Karpas-422 (cell line): ENCODE measurements around the gene CCBE1. TPM values are rescaled to one million over a fixed set of nuclear protein-coding genes. Genes with fewer than 3 reads are reported as not detected.
"Not testable (repeated sequence)": the region's sequence is repeated elsewhere in the genome, so short reads cannot be mapped to it uniquely, and the experiment has no call there.

Source experiments
- DNase-seq: peaks from one replicate; pipeline ENCODE4 v3.0.0-alpha.2; 2015
- H2AFZ ChIP-seq: fragments of 200-600 bp; sonication (generic); 2 replicates; pipeline ENCODE4 v1.6.1; 2014; ENCODE audit warnings: antibody characterized with exemption, low read length, mixed read lengths
- H3K27ac ChIP-seq: fragments of 200-600 bp; sonication (generic); 2 replicates; pipeline ENCODE4 v1.5.1; 2014; ENCODE audit warnings: mild to moderate bottlenecking, low read length, moderate library complexity
- H3K27me3 ChIP-seq: fragments of 200-600 bp; sonication (generic); 2 replicates; pipeline ENCODE4 v1.6.1; 2014; ENCODE audit warnings: low read length, mixed read lengths
- H3K36me3 ChIP-seq: fragments of 200-600 bp; sonication (generic); 2 replicates; pipeline ENCODE4 v1.6.1; 2014; ENCODE audit warnings: low read length, mixed read lengths; ENCODE audit not compliant: insufficient read depth
- H3K4me1 ChIP-seq: fragments of 200-600 bp; sonication (generic); 2 replicates; pipeline ENCODE4 v1.6.1; 2014; ENCODE audit warnings: mild to moderate bottlenecking, low read length, mixed read lengths
- H3K4me2 ChIP-seq: fragments of 200-600 bp; sonication (generic); 2 replicates; pipeline ENCODE4 v1.6.1; 2014; ENCODE audit warnings: low read length, low read depth, mild to moderate bottlenecking; ENCODE audit not compliant: poor library complexity, severe bottlenecking
- H3K4me3 ChIP-seq: fragments of 200-600 bp; sonication (generic); 2 replicates; pipeline ENCODE4 v1.5.1; 2014; ENCODE audit warnings: mild to moderate bottlenecking, antibody characterized with exemption, low read length, mixed read lengths
- H3K79me2 ChIP-seq: fragments of 200-600 bp; sonication (generic); 2 replicates; pipeline ENCODE4 v1.6.1; 2014; ENCODE audit warnings: mild to moderate bottlenecking, low read length, mixed read lengths
- H3K9ac ChIP-seq: fragments of 200-600 bp; sonication (generic); 2 replicates; pipeline ENCODE4 v1.6.0; 2014; ENCODE audit warnings: low read length
- H3K9me2 ChIP-seq: fragments of 200-600 bp; sonication (generic), shearing (Covaris generic); replicated peaks from 2 replicates; pipeline ENCODE4 v1.6.0; 2014; ENCODE audit warnings: mild to moderate bottlenecking, low read length, moderate library complexity; ENCODE audit not compliant: insufficient read depth
- H3K9me3 ChIP-seq: fragments of 300-700, 200-600 bp; sonication (generic); 2 replicates; pipeline ENCODE4 v1.6.1; 2014; ENCODE audit warnings: low read length, mixed read lengths
- H4K20me1 ChIP-seq: fragments of 200-600 bp; sonication (generic); 2 replicates; pipeline ENCODE4 v1.6.1; 2014; ENCODE audit warnings: mild to moderate bottlenecking, antibody characterized with exemption, low read length, low read depth; ENCODE audit not compliant: insufficient read depth
- total RNA-seq: library from RNA; depleted of rRNA; stranded (reverse); fragments of >200 nt; shearing (Covaris generic); gene quantifications from 2 replicates; pipeline ENCODE4 v1.2.3, GENCODE V29; 2014; ENCODE audit warnings: low replicate concordance

CCBE1 gene
- total RNA-seq, 1 experiment from 2014 or later, result not detected

- no peaks in the 10 kb centered on the region for H3K4me1 ChIP-seq
Measured at GRCh38 chr18:59719544-59720181, 22.4 kb upstream of the CCBE1 start.

GRCh38 chr18:59718464-59719157, 21.4 kb upstream of the CCBE1 start:
- H3K36me3 ChIP-seq, result no peaks in the 10 kb centered on the region
- H3K79me2 ChIP-seq, result no peaks in the 10 kb centered on the region
- no peaks in the 10 kb centered on the region for H3K9me3 ChIP-seq
- H4K20me1 ChIP-seq, result no peaks in the 10 kb centered on the region
- DNase-seq, result no peak
- no peak overlapping the region for H3K27ac ChIP-seq
- H3K9me2 ChIP-seq, result no peaks in the 10 kb centered on the region
- H3K27me3 ChIP-seq, result no peaks in the 10 kb centered on the region
- no peak overlapping the region for H2AFZ ChIP-seq
- H3K4me1 ChIP-seq, result no peaks in the 10 kb centered on the region
- H3K9ac ChIP-seq, result no peak overlapping the region
- H3K4me2 ChIP-seq, result no peak overlapping the region
- H3K4me3 ChIP-seq, result no peak overlapping the region

More at GRCh38 chr18:59719544-59720181, 22.4 kb upstream of the CCBE1 start:
- H3K4me3 ChIP-seq, result no peak overlapping the region
- H3K4me2 ChIP-seq, result no peak overlapping the region
- H3K27ac ChIP-seq, result no peak overlapping the region
- no peak overlapping the region for H3K9ac ChIP-seq
- no peaks in the 10 kb centered on the region for H3K27me3 ChIP-seq
- no peak overlapping the region for H2AFZ ChIP-seq
- no peak for DNase-seq
- H3K9me3 ChIP-seq, result no peaks in the 10 kb centered on the region
- no peaks in the 10 kb centered on the region for H4K20me1 ChIP-seq
- H3K79me2 ChIP-seq, result no peaks in the 10 kb centered on the region
- H3K9me2 ChIP-seq, result no peaks in the 10 kb centered on the region
- H3K36me3 ChIP-seq, result no peaks in the 10 kb centered on the region

GRCh38 chr18:59718108-59718463, 20.9 kb upstream of the CCBE1 start:
- Histone ChIP-seq H3K4me1 (no peaks in the 10 kb centered on the region), H3K4me2 (no peak overlapping the region)

GRCh38 chr18:59717291-59717690, 20.1 kb upstream of the CCBE1 start:
- no peaks in the 10 kb centered on the region for H3K36me3 ChIP-seq
- H2AFZ ChIP-seq, result no peak overlapping the region
- no peaks in the 10 kb centered on the region for H3K9me3 ChIP-seq
- no peak overlapping the region for H3K27ac ChIP-seq
- H3K4me3 ChIP-seq, result no peak overlapping the region
- no peaks in the 10 kb centered on the region for H3K79me2 ChIP-seq
- no peak overlapping the region for H3K9ac ChIP-seq
- no peaks in the 10 kb centered on the region for H3K27me3 ChIP-seq
- H3K4me1 ChIP-seq, result no peaks in the 10 kb centered on the region
- no peaks in the 10 kb centered on the region for H4K20me1 ChIP-seq
- no peaks in the 10 kb centered on the region for H3K9me2 ChIP-seq
- DNase-seq, result no peak
- H3K4me2 ChIP-seq, result no peak overlapping the region

More at GRCh38 chr18:59718108-59718463, 20.9 kb upstream of the CCBE1 start:
- no peak overlapping the region for H3K4me3 ChIP-seq
- H3K36me3 ChIP-seq, result no peaks in the 10 kb centered on the region
- H3K9me2 ChIP-seq, result no peaks in the 10 kb centered on the region
- H3K27ac ChIP-seq, result no peak overlapping the region
- H3K9me3 ChIP-seq, result no peaks in the 10 kb centered on the region
- H3K9ac ChIP-seq, result no peak overlapping the region
- no peak for DNase-seq
- no peaks in the 10 kb centered on the region for H3K79me2 ChIP-seq
- no peaks in the 10 kb centered on the region for H3K27me3 ChIP-seq
- H4K20me1 ChIP-seq, result no peaks in the 10 kb centered on the region
- H2AFZ ChIP-seq, result no peak overlapping the region

- Histone ChIP-seq H3K36me3 (no peaks in the 10 kb centered on the region), H3K9me2 (no peaks in the 10 kb centered on the region), H3K27me3 (no peaks in the 10 kb centered on the region), H3K4me3 (no peak overlapping the region), H3K27ac (no peak overlapping the region), H2AFZ (no peak overlapping the region), H3K4me2 (no peak overlapping the region), H3K4me1 (no peaks in the 10 kb centered on the region), H3K9ac (no peak overlapping the region), H3K9me3 (no peaks in the 10 kb centered on the region), H4K20me1 (no peaks in the 10 kb centered on the region), H3K79me2 (no peaks in the 10 kb centered on the region)
- no peak for DNase-seq
Measured at GRCh38 chr18:59715966-59716369, 18.7 kb upstream of the CCBE1 start.

GRCh38 chr18:59715445-59715844, 18.2 kb upstream of the CCBE1 start:
- no peak overlapping the region for H3K4me3 ChIP-seq
- no peaks in the 10 kb centered on the region for H4K20me1 ChIP-seq
- DNase-seq, result no peak
- H3K9me2 ChIP-seq, result no peaks in the 10 kb centered on the region
- H3K9me3 ChIP-seq, result no peaks in the 10 kb centered on the region
- H3K79me2 ChIP-seq, result no peaks in the 10 kb centered on the region
- H3K27me3 ChIP-seq, result no peaks in the 10 kb centered on the region
- no peak overlapping the region for H2AFZ ChIP-seq
- no peaks in the 10 kb centered on the region for H3K36me3 ChIP-seq
- no peak overlapping the region for H3K4me2 ChIP-seq
- H3K9ac ChIP-seq, result no peak overlapping the region
- H3K27ac ChIP-seq, result no peak overlapping the region
- H3K4me1 ChIP-seq, result no peaks in the 10 kb centered on the region

- H3K4me2 ChIP-seq, H3K4me3 ChIP-seq, H3K36me3 ChIP-seq, H2AFZ ChIP-seq, H3K27ac ChIP-seq, H4K20me1 ChIP-seq, H3K9me3 ChIP-seq, H3K27me3 ChIP-seq, H3K79me2 ChIP-seq, H3K9ac ChIP-seq, H3K9me2 ChIP-seq, DNase-seq, H3K4me1 ChIP-seq: not testable (repeated sequence)
Measured at GRCh38 chr18:59714096-59714495, 16.9 kb upstream of the CCBE1 start.

- no peaks in the 10 kb centered on the region for H3K4me1 ChIP-seq
- no peaks in the 10 kb centered on the region for H3K27me3 ChIP-seq
- no peaks in the 10 kb centered on the region for H3K79me2 ChIP-seq
- H3K4me2 ChIP-seq, result no peak overlapping the region
- H2AFZ ChIP-seq, result no peak overlapping the region
- no peaks in the 10 kb centered on the region for H3K9me3 ChIP-seq
- H3K9ac ChIP-seq, result no peak overlapping the region
- H4K20me1 ChIP-seq, result no peaks in the 10 kb centered on the region
- DNase-seq, result no peak
- H3K4me3 ChIP-seq, result no peak overlapping the region
- no peak overlapping the region for H3K27ac ChIP-seq
- no peaks in the 10 kb centered on the region for H3K36me3 ChIP-seq
- H3K9me2 ChIP-seq, result no peaks in the 10 kb centered on the region
Measured at GRCh38 chr18:59712311-59712710, 15.1 kb upstream of the CCBE1 start.
